KOPT-K1 (cell line): ENCODE data around the gene CEP95.
A peak's percentile ranks its signal among the peaks of the same experiment; 100 is the strongest.

Source experiments
- H3K27ac ChIP-seq: fragments of 200-600 bp; sonication (generic); 2 replicates; pipeline ENCODE4 v1.5.1; 2016; ENCODE audit warnings: antibody characterized with exemption, mild to moderate bottlenecking, low read depth, low read length; ENCODE audit not compliant: poor library complexity, severe bottlenecking
- H3K36me3 ChIP-seq: fragments of 200-600 bp; sonication (generic); 2 replicates; pipeline ENCODE4 v1.5.1; 2017; ENCODE audit warnings: antibody characterized with exemption, mild to moderate bottlenecking, low read length, moderate library complexity; ENCODE audit not compliant: insufficient read depth
- H3K9me3 ChIP-seq: fragments of 200-600 bp; sonication (generic); 2 replicates; pipeline ENCODE4 v1.5.1; 2017; ENCODE audit warnings: antibody characterized with exemption, low read length, mild to moderate bottlenecking; ENCODE audit not compliant: insufficient read depth, poor library complexity, severe bottlenecking

The CEP95 gene

DNA sequence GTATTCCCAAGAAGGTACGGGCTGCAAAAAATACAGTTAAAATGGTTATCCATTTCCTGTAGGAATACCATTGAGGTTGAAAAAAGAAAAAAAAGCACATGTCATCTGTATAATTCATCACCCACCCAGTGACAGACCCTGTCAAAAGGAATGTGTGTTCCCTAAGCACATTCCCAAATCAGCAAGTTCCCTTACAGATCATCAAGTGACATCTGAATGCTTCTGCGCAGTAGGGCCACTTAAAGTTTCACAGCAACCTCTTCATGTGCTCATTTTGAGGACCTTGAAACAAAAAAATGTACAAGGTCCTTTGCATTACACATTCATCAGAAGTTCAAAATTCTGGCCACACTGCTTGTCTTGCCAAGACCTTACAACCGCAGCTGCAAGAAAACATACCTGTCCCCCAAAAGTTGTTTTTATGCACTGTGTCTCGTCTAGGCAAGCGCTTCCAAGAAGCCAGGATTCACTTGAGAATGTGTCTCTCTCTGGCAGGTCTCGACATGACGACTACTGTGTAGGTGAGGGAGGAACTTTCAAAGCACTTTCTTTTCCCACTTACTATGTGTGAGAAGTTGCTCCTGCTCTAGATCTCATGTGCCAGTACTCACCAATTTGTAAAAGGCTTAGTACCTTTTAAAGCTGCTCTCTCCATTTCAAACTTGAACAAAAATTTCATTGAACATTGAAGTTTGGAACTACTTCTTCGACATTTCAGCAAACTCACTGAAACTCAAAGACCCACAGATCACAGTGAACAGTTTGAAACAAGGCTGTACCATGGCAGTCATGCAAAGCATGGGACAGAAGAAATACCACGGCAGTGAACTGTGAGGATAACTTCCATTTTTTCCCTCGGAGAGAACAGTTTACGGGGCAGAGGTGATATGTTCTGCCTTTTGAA, 5.7 kb upstream of the CEP95 start:
- peaks cover 82% of the 10 kb centered on the region for H3K36me3 ChIP-seq
- H3K27ac ChIP-seq: no peak overlapping the region
- H3K9me3 ChIP-seq: no peaks in the 10 kb centered on the region

- Histone ChIP-seq H3K36me3 (peaks cover 82% of the 10 kb centered on the region), H3K9me3 (no peaks in the 10 kb centered on the region), H3K27ac (no peak overlapping the region)
Measured at GRCh38 chr17:64502021-64502420, 4.8 kb upstream of the CEP95 start.

- H3K36me3 ChIP-seq: peaks cover 78% of the 10 kb centered on the region
- H3K27ac ChIP-seq: no peak overlapping the region
- no peaks in the 10 kb centered on the region for H3K9me3 ChIP-seq
Measured at GRCh38 chr17:64502809-64503208, 4.0 kb upstream of the CEP95 start.

- peaks cover 76% of the 10 kb centered on the region for H3K36me3 ChIP-seq
- no peaks in the 10 kb centered on the region for H3K9me3 ChIP-seq
- no peak overlapping the region for H3K27ac ChIP-seq
Measured at GRCh38 chr17:64503341-64503740, 3.4 kb upstream of the CEP95 start.

DNA sequence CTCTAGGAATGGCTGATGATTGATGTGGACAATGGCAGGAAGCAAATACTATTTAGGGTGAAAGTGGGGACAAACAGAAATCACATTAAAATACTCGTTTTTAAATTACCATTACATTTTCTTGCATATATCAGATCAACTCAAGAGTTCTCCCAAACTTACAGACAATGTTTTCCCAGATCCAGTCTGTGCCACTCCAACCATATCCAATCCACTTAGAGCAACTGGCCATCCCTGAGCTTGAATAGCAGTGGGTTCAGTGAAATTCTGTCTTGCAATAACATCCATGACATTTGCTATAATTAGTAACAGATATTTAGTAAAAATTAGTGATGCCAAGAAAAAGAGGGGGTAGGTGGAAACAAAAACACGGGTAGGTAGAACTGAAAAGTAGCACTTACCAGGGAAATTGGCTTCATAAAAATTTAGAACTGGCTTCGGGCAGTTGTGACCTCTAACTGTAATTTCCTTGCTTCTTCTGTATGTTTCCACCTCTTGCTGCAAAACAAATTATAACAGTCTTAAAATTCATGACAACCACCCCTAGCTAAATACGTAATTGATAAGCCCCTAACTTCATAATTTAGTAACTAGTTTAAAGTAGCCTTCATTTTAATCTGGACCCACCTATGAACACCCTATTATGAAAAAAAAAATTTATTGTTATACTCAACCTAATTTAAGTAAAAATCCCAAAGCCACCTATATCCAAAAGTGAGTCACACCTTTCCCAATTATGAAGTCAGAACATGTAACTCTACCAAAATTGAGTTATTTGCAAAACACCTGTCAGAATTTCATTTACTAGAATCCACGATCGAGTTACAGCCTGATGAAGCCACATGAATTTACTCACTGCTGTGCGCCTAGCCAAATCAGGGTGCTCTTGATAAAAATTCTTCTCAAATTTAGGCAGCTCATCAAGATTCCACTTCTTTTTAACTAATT, 2.7 kb upstream of the CEP95 start:
- Histone ChIP-seq H3K27ac (peak overlapping the region; percentile 100), H3K36me3 (peaks cover 74% of the 10 kb centered on the region)

GRCh38 chr17:64504769-64505339, 1.9 kb upstream of the CEP95 start:
- Histone ChIP-seq H3K9me3 (no peaks in the 10 kb centered on the region), H3K27ac (peak overlapping the region; percentile 100), H3K36me3 (peaks cover 73% of the 10 kb centered on the region)

More for the DNA sequence above, 2.7 kb upstream of the CEP95 start:
- no peaks in the 10 kb centered on the region for H3K9me3 ChIP-seq

GRCh38 chr17:64505340-64506200, 1.2 kb upstream of the CEP95 start:
- Histone ChIP-seq H3K27ac (peak overlapping the region; percentile 100), H3K9me3 (no peaks in the 10 kb centered on the region), H3K36me3 (peaks cover 73% of the 10 kb centered on the region)

- Histone ChIP-seq H3K27ac (peak within 1 kb of the TSS; percentile 100), H3K9me3 (no peaks in the 10 kb centered on the region), H3K36me3 (peaks cover 73% of the 10 kb centered on the region)
Measured at GRCh38 chr17:64506201-64506575, 589 bp upstream of the CEP95 start, which contains the start of gene DDX5. Gene DDX5 (minus strand): TSS chr17:64506289. CDS start chr17:64506119, 170 bp downstream.

DNA sequence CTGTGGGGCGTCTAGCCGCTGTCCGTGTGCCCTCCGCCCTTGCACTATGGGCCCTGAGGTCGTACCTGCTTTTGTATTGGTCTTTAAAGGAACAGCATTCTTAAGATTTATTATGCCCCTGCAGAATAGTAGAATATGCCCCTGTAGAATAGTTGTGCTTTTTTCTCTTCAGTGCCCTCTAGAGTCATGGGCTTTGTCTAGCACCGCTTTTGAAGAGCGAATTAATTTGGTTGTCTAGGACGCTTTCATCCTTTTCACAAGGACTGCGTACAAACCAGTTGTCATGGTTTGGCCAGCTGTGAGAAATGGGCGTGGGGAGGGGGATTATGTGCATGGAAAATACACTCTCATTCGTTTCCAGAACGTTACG, 621 bp downstream of the CEP95 start:
- peak overlapping the region; percentile 100 for H3K27ac ChIP-seq
- H3K9me3 ChIP-seq: no peaks in the 10 kb centered on the region
- H3K36me3 ChIP-seq: peaks cover 73% of the 10 kb centered on the region

DNA sequence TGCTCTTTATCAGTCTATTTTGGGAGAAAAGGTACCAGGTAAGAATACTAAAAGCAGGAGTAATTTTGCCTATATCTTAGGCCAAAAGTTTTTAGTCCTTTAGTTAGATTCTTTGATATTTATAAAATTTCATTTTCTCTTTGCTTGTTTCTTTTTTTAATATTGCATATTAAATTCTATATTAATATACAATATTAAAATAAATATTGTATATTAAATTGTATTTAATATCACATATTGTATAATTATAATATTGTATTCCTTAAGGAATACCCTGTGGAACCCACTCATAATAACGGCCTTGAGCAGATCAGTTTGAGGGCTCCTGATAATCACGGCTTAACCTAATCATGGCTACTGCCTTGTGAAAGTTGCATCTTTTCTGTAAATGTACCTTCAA, 1.9 kb downstream of the CEP95 start:
- Histone ChIP-seq H3K27ac (no peak overlapping the region), H3K9me3 (no peaks in the 10 kb centered on the region), H3K36me3 (peaks cover 73% of the 10 kb centered on the region)

GRCh38 chr17:64509179-64509578, 2.4 kb downstream of the CEP95 start:
- H3K9me3 ChIP-seq: no peaks in the 10 kb centered on the region
- H3K36me3 ChIP-seq: peaks cover 73% of the 10 kb centered on the region
- H3K27ac ChIP-seq: no peak overlapping the region

DNA sequence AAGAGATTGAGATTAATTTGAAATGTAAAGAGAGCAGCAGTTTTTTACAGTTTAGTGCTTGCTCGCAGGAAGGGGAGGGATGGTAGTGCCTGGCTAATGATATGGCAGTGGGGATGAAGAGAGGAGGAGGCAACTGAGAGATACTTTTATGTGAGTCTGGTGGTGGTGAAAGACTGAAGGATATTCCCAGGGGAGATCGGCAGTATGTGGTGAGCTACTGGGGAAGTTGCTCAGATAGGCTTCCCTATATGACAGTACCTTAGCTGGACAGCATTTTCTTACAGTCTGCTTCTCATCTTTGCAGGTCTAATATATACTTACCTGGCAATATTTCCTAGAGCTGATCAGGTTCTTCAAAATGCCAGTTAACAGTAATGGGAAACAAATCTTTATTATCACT, 8.6 kb downstream of the CEP95 start:
- no peaks in the 10 kb centered on the region for H3K9me3 ChIP-seq
- H3K36me3 ChIP-seq: peaks cover 100% of the 10 kb centered on the region
- no peak overlapping the region for H3K27ac ChIP-seq

DNA sequence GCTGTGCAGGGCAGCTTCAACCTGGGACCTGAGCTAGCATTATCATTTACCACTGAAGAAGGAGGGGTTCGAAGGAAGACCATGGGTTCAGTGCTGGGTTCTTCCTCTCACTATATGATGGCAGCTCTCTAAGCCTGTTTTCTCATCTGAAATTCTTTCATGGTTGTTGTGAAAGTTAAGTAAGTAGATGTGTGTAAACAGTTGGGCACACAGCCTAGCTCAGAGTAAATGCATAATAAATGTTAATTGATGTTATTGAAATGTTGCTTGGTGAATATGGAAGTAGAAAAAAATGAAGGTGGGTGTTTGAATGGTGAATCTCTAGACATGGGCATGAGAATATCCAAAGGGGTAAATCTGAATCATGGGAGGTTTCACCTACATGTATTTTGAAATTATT, 9.1 kb downstream of the CEP95 start:
- peaks cover 100% of the 10 kb centered on the region for H3K36me3 ChIP-seq
- H3K9me3 ChIP-seq: no peaks in the 10 kb centered on the region
- no peak overlapping the region for H3K27ac ChIP-seq

- Histone ChIP-seq H3K9me3 (no peaks in the 10 kb centered on the region), H3K27ac (no peak overlapping the region), H3K36me3 (peaks cover 100% of the 10 kb centered on the region)
Measured at GRCh38 chr17:64519601-64520000, 12.8 kb downstream of the CEP95 start.
